H1 (cell line): ENCODE data around the gene IFT81. TPM values are rescaled to one million over a fixed set of nuclear protein-coding genes. Genes with fewer than 3 reads are reported as not detected.

Experiments
- CBX5 ChIP-seq: fragments of 300-800, 300-1000 bp; sonication (generic); IDR thresholded peaks from 2 replicates; pipeline ENCODE4 v1.7.1; 2016; ENCODE audit warnings: antibody characterized with exemption, low read length, low read depth
- CHD1 ChIP-seq: IDR thresholded peaks from 2 replicates; pipeline ENCODE4 v1.6.1; 2012; ENCODE audit warnings: low read depth, low read length, improper control_type of control experiment
- EZH2 ChIP-seq: fragments of 200-600 bp; sonication (generic); IDR thresholded peaks from 2 replicates; pipeline ENCODE4 v1.7.1; 2012; ENCODE audit warnings: low read depth, mild to moderate bottlenecking, moderate library complexity, low read length, inconsistent platforms; ENCODE audit not compliant: severe bottlenecking
- KDM5A ChIP-seq: fragments of 200-600 bp; IDR thresholded peaks from 2 replicates; pipeline ENCODE4 v1.7.1; 2012; ENCODE audit warnings: mild to moderate bottlenecking, low read length, inconsistent platforms, mixed read lengths
- MAFK ChIP-seq: IDR thresholded peaks from 2 replicates; pipeline ENCODE4 v1.6.1; 2012; ENCODE audit warnings: low read depth, mild to moderate bottlenecking, improper control_type of control experiment, low read length
- NRF1 ChIP-seq: IDR thresholded peaks from 2 replicates; pipeline ENCODE4 v1.6.1; 2011; ENCODE audit warnings: mild to moderate bottlenecking, low read depth, low read length, improper control_type of control experiment
- RAD21 ChIP-seq, 2 experiments: IDR thresholded peaks in 1 of 2; conservative IDR thresholded peaks in 1 of 2; 2 replicates each; pipeline ENCODE4 v1.6.1; 2011; ENCODE audit warnings: low read depth in 2 of 2, low read length in 2 of 2, improper control_type of control experiment in 1 of 2, inconsistent platforms in 1 of 2, mild to moderate bottlenecking in 1 of 2, moderate library complexity in 1 of 2
- SP1 ChIP-seq: IDR thresholded peaks from 2 replicates; pipeline ENCODE4 v1.6.1; 2011; ENCODE audit warnings: low read depth, low read length
- TAF7 ChIP-seq: optimal IDR thresholded peaks from 2 replicates; pipeline ENCODE3; 2011; ENCODE audit warnings: low read depth, mild to moderate bottlenecking, inconsistent platforms, low read length, moderate library complexity, borderline replicate concordance
- polyA plus RNA-seq, 7 experiments: library from polyadenylated mRNA; depleted of rRNA in 3 of 7; stranded (reverse) in 5 of 7; unstranded in 2 of 7; fragments of >200 nt in 5 of 7; fragments of 200-250 nt in 2 of 7; gene quantifications; 1 replicate in 5 of 7; 2 replicates in 1 of 7; 4 replicates in 1 of 7; pipeline versions ENCODE4 v1.2.1 to v1.2.3, GENCODE V29; 2011 to 2013; ENCODE audit warnings: missing spikeins in 2 of 7, mixed read lengths in 2 of 7
- total RNA-seq: library from RNA; stranded (reverse); fragmentation: NEBNext Ultra II Directional; extraction: Animal tissue kit (Norgen Biotek cat#: 25700); gene quantifications from 2 replicates; pipeline ENCODE4 v1.2.1, GENCODE V29; 2021
- TF ChIP-seq, protein P1 (sequence below): fragments of 300-600 bp; sonication (generic); IDR thresholded peaks from 2 replicates; pipeline ENCODE4 v1.7.1; 2012; ENCODE audit warnings: low read length, moderate library complexity, mild to moderate bottlenecking, inconsistent platforms; ENCODE audit not compliant: insufficient replicate concordance
- TF ChIP-seq, protein P2 (sequence below): IDR thresholded peaks from 2 replicates; pipeline ENCODE4 v1.6.1; 2011; ENCODE audit warnings: low read length, improper control_type of control experiment

The IFT81 gene
- total and polyA plus RNA-seq, 2 of the 8 experiments (the other 6 are each of a cell fraction or from before 2014, with no cell fraction given) = 4.1 to 14.5 TPM

DNA sequence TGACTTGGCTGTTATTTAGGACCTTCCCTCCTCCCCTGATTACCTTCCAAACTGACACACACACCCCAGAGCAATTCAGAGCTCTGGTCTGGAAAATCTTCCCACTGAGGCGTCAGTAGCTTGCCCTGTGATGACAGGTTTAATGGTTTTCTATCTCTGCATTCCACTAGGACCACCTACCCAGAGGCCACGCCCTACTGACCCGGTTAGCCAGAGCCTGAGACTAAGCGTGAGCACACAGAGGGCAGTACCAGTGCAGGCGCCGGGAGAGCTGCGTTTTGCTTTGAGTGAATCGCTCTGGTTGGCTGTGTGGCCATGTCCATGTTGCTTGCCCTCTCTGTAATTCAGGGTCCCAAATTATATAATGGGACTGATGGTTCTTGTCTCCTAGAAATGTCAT, 120.7 kb downstream of the IFT81 start (continued):
- TF ChIP-seq, protein P1, sequence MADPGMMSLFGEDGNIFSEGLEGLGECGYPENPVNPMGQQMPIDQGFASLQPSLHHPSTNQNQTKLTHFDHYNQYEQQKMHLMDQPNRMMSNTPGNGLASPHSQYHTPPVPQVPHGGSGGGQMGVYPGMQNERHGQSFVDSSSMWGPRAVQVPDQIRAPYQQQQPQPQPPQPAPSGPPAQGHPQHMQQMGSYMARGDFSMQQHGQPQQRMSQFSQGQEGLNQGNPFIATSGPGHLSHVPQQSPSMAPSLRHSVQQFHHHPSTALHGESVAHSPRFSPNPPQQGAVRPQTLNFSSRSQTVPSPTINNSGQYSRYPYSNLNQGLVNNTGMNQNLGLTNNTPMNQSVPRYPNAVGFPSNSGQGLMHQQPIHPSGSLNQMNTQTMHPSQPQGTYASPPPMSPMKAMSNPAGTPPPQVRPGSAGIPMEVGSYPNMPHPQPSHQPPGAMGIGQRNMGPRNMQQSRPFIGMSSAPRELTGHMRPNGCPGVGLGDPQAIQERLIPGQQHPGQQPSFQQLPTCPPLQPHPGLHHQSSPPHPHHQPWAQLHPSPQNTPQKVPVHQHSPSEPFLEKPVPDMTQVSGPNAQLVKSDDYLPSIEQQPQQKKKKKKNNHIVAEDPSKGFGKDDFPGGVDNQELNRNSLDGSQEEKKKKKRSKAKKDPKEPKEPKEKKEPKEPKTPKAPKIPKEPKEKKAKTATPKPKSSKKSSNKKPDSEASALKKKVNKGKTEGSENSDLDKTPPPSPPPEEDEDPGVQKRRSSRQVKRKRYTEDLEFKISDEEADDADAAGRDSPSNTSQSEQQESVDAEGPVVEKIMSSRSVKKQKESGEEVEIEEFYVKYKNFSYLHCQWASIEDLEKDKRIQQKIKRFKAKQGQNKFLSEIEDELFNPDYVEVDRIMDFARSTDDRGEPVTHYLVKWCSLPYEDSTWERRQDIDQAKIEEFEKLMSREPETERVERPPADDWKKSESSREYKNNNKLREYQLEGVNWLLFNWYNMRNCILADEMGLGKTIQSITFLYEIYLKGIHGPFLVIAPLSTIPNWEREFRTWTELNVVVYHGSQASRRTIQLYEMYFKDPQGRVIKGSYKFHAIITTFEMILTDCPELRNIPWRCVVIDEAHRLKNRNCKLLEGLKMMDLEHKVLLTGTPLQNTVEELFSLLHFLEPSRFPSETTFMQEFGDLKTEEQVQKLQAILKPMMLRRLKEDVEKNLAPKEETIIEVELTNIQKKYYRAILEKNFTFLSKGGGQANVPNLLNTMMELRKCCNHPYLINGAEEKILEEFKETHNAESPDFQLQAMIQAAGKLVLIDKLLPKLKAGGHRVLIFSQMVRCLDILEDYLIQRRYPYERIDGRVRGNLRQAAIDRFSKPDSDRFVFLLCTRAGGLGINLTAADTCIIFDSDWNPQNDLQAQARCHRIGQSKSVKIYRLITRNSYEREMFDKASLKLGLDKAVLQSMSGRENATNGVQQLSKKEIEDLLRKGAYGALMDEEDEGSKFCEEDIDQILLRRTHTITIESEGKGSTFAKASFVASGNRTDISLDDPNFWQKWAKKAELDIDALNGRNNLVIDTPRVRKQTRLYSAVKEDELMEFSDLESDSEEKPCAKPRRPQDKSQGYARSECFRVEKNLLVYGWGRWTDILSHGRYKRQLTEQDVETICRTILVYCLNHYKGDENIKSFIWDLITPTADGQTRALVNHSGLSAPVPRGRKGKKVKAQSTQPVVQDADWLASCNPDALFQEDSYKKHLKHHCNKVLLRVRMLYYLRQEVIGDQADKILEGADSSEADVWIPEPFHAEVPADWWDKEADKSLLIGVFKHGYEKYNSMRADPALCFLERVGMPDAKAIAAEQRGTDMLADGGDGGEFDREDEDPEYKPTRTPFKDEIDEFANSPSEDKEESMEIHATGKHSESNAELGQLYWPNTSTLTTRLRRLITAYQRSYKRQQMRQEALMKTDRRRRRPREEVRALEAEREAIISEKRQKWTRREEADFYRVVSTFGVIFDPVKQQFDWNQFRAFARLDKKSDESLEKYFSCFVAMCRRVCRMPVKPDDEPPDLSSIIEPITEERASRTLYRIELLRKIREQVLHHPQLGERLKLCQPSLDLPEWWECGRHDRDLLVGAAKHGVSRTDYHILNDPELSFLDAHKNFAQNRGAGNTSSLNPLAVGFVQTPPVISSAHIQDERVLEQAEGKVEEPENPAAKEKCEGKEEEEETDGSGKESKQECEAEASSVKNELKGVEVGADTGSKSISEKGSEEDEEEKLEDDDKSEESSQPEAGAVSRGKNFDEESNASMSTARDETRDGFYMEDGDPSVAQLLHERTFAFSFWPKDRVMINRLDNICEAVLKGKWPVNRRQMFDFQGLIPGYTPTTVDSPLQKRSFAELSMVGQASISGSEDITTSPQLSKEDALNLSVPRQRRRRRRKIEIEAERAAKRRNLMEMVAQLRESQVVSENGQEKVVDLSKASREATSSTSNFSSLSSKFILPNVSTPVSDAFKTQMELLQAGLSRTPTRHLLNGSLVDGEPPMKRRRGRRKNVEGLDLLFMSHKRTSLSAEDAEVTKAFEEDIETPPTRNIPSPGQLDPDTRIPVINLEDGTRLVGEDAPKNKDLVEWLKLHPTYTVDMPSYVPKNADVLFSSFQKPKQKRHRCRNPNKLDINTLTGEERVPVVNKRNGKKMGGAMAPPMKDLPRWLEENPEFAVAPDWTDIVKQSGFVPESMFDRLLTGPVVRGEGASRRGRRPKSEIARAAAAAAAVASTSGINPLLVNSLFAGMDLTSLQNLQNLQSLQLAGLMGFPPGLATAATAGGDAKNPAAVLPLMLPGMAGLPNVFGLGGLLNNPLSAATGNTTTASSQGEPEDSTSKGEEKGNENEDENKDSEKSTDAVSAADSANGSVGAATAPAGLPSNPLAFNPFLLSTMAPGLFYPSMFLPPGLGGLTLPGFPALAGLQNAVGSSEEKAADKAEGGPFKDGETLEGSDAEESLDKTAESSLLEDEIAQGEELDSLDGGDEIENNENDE = no peak
- TF ChIP-seq CHD1 (no peak), RAD21 (IDR thresholded peaks at IDR 0.05 in 1 of 2, conservative IDR thresholded peaks at IDR 0.05 in 1 of 2; ENCODE audit: low read depth in 2 of 2, low read length in 2 of 2) (peak; percentile 3 to 7; a peak in 1 of 4 replicates), CBX5 (no peak), TAF7 (no peak), EZH2 (no peak), KDM5A (no peak), MAFK (no peak), NRF1 (no peak), SP1 (no peak)
- TF ChIP-seq, protein P2, sequence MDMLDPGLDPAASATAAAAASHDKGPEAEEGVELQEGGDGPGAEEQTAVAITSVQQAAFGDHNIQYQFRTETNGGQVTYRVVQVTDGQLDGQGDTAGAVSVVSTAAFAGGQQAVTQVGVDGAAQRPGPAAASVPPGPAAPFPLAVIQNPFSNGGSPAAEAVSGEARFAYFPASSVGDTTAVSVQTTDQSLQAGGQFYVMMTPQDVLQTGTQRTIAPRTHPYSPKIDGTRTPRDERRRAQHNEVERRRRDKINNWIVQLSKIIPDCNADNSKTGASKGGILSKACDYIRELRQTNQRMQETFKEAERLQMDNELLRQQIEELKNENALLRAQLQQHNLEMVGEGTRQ = no peak
